Muscle of arm (tissue), 14 donors: Measurements from ENCODE around the gene NUP88. TPM values are rescaled to one million over a fixed set of nuclear protein-coding genes. Genes with fewer than 3 reads are reported as not detected.
"Not testable (repeated sequence)": the region's sequence is repeated elsewhere in the genome, so short reads cannot be mapped to it uniquely, and the experiment has no call there.

Experiments used
- DNase-seq: peaks from one replicate; pipeline ENCODE4 v3.0.0-alpha.2; 2013
- long read RNA-seq, 11 donors: transcript quantifications; one replicate each; lab custom pipeline, GENCODE V29; 2026
- polyA plus RNA-seq, 12 donors: library from polyadenylated mRNA; unstranded; fragments of 120-200 nt; gene quantifications; one replicate each; pipeline ENCODE4 v1.2.1, GENCODE V29; 2013; ENCODE audit not compliant: insufficient read length in 12 of 12

NUP88 gene
- 10 to 100 TPM in 11 of 12 donors, not detected in 1; 29.1 to 61.7 (median 48.5) TPM for polyA plus RNA-seq
- long read RNA-seq, donor 1, partial matches to known transcripts: 0 of 5 reads
- long read RNA-seq, donor 1, other reads (novel, unspliced or antisense): 0 of 5 reads
- long read RNA-seq, donor 2, transcript NUP88-207 (17 exons, 2,916 nt): major isoform, 6 of 8 reads
- long read RNA-seq, donor 2, partial matches to known transcripts: 0 of 8 reads
- long read RNA-seq, donor 2, other reads (novel, unspliced or antisense): 0 of 8 reads
- long read RNA-seq, donor 3, partial matches to known transcripts: 0 of 2 reads
- long read RNA-seq, donor 3, other reads (novel, unspliced or antisense): 0 of 2 reads
- long read RNA-seq, donor 4, partial matches to known transcripts: 15 of 18 reads
- long read RNA-seq, donor 4, other reads (novel, unspliced or antisense): 0 of 18 reads
- long read RNA-seq, donor 5, partial matches to known transcripts: 24 of 28 reads
- long read RNA-seq, donor 5, other reads (novel, unspliced or antisense): 0 of 28 reads
- long read RNA-seq, donor 6, partial matches to known transcripts: 0 of 5 reads
- long read RNA-seq, donor 6, other reads (novel, unspliced or antisense): 0 of 5 reads
- long read RNA-seq, donor 7, partial matches to known transcripts: 0 of 3 reads
- long read RNA-seq, donor 7, other reads (novel, unspliced or antisense): 0 of 3 reads
- long read RNA-seq, donor 8, transcript NUP88-207 (17 exons, 2,916 nt): major isoform, 6 of 11 reads
- long read RNA-seq, donor 8, partial matches to known transcripts: 5 of 11 reads
- long read RNA-seq, donor 8, other reads (novel, unspliced or antisense): 0 of 11 reads
- long read RNA-seq, donor 9, partial matches to known transcripts: 21 of 42 reads
- long read RNA-seq, donor 9, other reads (novel, unspliced or antisense): 19 of 42 reads
- long read RNA-seq, donor 10, partial matches to known transcripts: 0 of 5 reads
- long read RNA-seq, donor 10, other reads (novel, unspliced or antisense): 0 of 5 reads
- long read RNA-seq, donor 11, transcript NUP88-207 (17 exons, 2,916 nt): major isoform, 5 of 8 reads
- long read RNA-seq, donor 11, partial matches to known transcripts: 0 of 8 reads
- long read RNA-seq, donor 11, other reads (novel, unspliced or antisense): 0 of 8 reads

DNA sequence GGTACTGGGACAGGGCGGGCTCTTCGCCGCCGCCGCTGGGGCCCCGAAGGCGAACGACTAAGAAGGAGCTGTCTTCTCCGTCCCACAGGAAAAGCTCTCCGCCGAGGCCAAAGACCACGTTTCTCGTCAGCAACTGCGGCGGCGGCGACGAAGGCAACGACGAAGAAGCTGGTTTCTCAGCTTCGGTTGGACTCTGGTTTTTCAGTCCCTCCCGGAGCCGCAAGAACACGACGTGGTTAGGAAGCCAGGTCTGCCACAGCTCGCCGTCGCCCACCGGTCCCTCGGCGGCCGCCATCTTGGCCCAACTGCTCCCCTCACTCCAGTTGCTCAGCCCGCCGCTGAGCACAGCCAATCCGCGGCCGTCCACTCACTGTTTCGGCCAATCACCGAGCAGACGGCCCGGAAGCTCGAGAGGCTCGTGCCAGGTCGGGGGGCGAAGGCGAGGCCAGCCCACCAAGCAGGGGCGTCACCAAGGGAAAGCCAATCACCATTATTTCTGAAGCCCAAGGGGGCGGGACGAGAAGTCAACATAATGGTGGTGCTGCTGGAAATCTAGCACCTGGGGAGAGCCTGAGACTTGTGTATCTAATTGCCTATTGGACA lies at the start of gene NUP88:
Gene NUP88 (minus strand): TSS at position 307 of the 603 bp plus-strand sequence. CDS start 12 bp downstream, at position 295.
- peak; percentile 98 for DNase-seq

DNA sequence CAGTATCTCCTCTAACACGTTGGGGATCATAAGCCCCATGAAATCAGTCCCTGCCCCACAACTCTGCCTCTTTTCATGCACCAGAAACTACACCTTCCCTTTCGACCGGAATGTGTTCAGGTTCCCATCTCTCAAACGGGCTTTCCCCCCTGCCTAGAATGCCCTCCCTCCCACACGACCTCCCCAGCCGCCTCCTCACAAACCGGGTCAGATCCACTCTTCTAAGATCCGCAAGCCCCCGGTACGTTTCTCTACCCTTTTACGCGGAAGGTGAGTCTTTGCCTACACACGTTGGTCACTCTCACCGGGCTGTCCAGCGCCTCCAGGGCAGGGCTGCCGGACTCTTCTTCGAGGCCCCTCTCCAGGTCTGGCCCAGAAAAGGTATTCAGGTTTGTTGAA lies 48.6 kb upstream of the NUP88 start:
- DNase-seq: peak; percentile 7

- no peak for DNase-seq
These were observed 48.0 kb upstream of the NUP88 start for GRCh38 chr17:5467416-5467815.

GRCh38 chr17:5466295-5466694 lies 46.8 kb upstream of the NUP88 start:
- no peak for DNase-seq

- DNase-seq: no peak
These were observed 45.5 kb upstream of the NUP88 start for GRCh38 chr17:5464717-5465507.

DNA sequence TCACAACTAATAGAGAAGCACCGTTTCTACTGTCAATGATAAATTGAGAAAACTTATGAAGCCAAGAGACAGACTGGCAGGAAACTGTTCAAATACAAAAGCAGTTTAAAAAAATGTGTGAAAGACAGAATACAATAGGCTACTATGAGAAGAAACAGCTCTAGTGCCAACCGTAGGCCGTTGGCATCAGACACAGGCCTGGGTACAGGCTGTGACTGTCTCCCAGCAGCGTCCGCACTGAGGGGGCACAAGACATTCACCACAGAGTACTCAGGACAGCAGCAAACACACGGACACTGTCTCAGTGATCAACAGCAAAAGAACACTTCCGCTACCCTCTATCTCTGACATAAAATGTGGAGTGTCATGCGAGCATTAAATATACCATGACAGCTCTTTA lies 27.3 kb upstream of the NUP88 start:
- no peak for DNase-seq

- DNase-seq: no peak
These were observed 24.7 kb upstream of the NUP88 start for GRCh38 chr17:5444209-5444608.

- no peak for DNase-seq
These were observed 24.3 kb upstream of the NUP88 start for GRCh38 chr17:5443728-5444127.

- no peak for DNase-seq
These were observed 19.9 kb upstream of the NUP88 start for GRCh38 chr17:5439446-5439764.

DNA sequence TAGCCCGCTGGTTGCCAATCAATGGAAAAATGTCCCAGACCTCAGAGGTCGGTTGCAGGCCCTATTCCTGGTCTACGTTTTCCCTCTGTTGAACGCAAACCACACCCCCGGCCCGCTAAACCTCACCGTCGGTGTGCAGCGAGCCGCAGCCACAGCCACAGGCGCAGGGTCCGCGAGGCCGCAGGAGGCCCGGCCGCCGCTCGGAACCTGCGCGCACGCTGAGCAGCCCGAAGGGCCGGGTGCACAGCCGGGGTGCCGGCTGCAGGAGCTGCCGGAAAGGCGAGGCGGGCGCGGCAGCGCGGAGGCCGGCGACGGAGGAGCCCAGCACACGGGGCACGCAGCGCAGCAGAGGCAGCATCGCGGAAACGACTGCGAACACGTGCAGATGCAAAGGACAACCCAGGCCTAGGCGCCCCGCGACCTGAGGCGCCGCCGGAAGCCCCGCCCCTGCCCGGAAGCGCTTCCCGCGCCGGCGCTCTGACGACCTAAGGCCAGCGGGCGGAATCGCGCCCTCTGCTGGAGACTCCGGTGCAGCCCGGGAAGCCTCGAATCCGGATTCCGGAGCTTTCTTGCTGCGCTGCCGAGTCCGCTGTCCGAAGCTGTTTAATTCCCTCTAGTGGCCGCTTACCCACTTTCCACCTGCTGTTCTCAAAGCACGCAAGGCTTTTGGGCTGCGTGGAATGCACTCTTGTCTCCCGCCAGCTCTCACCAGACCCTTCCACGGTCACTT lies 19.4 kb upstream of the NUP88 start, which contains the start of gene C1QBP:
Gene C1QBP (minus strand): TSS at position 440 of the 730 bp plus-strand sequence. CDS start 82 bp downstream, at position 358.
- peak; percentile 96 for DNase-seq

- DNase-seq: no peak
These were observed 18.4 kb upstream of the NUP88 start for GRCh38 chr17:5437721-5438317.

- DNase-seq: not testable (repeated sequence)
These were observed 16.4 kb upstream of the NUP88 start for GRCh38 chr17:5435781-5436315.

DNA sequence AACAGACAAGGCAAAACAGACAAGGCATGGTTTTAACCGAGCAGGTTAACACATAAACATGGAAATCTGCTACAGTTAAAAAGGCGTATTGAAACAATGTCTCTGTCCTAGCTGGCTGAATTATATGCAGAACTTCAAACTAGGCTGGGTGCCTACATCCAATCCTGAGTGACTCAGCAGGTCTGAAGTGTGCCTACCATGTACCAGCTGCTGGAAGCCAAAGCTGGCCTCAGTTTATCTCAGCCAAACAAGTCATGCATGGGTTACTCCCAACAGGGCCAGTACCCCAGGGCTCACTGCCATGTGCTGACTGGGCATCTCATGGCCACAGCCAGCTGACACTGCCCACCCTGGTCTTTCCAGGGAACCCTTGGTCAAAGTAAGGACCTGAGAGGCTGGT lies 15.5 kb upstream of the NUP88 start:
- no peak for DNase-seq

DNA sequence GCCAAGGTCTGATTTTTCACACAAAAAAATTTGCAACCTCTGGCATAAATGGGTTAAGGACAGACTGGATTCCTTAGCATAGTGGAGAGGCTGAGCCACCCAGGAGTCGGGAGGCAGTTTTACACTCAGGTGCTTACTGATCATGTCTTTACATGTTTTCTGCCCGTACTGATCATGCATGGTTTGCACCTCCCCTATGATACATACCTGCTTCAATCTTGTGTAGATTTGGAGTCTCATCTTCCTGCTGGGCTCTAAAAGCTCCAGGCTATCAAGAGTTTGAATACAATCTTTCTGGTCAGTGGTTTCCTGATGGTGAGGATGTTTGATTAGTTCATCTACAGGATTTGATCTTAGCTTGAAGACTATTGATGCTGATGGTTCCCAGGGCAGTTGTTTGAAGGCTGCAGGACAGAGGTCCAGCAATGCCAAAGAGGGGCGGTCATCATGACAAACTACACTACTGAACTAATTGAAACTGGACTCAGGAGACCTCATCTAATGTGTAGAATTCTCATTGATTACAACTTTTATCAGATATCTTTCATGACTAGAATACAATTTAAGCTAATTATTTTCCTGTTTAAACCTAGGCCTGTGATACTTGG lies 12.6 kb upstream of the NUP88 start:
- no peak for DNase-seq

DNA sequence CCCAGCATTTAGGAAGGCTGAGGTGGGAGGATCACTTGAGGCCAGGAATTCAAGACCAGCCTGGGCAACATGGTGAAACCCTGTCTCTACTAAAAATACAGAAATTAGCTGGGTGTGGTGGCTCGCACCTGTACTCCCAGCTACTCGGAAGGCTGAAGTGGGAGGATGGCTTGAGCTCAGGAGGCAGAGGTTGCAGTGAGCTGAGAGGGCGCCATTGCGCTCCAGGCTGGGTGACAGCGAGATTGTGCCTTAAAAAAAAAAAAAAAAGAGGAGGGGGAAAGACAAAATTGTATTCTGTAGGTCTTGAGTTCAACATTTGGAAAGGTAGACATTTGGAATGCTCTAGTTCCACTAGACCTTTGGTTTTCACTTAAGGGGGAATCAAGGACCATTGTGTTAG lies 11.8 kb upstream of the NUP88 start:
- DNase-seq: not testable (repeated sequence)

DNA sequence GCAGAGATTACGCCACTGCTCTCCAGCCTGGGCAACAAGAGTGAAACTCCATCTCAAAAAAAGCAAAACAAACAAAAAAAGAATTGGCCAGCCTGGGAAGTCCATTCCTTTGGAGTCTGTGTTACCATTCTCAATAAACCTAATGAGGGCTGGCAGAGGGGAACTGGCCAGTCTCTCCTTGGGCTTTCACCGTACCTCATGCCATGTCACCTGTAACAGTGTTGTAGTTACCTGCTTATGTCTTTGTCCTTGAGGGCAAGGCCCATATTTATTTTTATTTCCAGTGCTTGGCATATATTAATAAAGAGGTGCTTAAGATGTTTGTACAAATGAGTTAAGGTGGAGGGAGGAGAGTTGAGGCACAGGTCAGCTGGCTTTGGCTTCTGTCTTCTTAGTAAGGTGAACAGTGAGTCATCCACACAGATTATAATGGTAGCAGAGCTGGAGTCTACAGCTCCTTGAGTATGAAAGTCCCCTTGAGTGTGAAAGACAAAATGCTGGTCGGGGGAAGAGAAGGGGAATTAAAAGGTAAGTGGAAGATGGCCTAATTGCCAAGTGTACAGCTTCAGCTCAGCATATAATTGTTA lies 11.0 kb upstream of the NUP88 start:
- no peak for DNase-seq

DNA sequence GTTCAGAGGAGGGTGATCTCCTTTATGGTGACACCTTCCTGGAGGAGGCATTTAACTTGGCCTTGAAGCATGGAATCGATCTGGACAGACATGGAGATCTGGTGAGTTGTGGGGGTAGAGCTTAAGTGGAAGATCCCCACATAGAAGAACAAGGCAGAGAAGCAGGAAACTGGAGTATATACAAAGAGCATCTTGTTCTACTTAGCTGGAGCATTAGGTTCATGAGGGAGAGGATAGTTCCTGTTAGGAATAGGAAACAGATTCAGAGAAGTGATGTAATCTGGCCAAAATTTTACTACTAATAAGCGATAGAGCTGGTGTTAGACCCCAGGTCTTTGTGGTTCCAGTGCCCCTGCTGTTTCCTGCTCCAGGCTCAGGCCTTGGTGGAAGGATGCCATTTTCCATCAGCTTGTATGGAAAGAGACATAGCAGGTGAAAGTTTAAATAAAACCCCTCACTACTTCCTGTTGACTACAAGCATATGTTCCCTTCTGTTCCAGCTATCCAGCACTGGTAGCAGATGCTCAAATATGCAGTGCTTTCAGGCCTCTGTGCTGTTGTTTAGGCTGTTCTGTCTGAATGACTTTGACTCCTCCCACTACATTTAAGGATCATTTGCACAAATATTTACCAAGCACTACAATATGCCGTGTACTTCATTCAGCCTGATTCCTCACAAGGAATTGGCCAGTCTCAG lies 9.9 kb upstream of the NUP88 start:
- DNase-seq: no peak

DNA sequence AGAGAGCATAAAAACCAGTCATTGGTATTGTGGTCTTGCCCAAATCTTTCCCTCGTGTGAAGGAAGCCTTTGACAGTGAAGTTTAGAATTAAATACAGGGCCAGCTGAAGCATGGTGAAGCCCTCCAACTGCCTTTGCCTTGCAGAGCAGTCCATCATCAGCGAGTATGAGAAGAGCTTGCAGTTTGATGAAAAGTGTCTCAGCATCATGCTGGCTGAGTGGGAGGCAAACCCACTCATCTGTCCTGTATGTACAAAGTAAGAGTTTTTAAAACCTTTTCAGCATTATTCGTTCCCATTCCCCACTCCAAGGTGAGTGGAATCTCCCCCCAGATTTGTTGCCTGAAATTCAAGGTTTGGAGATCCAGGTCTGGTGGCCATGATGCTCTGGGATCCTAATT lies 6.4 kb upstream of the NUP88 start:
- no peak for DNase-seq
